WTC11 (cell line): ENCODE results near the gene MAGEA11. TPM values are rescaled to one million over a fixed set of nuclear protein-coding genes. Genes with fewer than 3 reads are reported as not detected.

Source experiments
- ATAC-seq: fragments of 200-7000 bp; cut with Tn5 transposase; 2 replicates; pipeline ENCODE4 v1.10.0; 2021; ENCODE audit warnings: mild to moderate bottlenecking, moderate library complexity
- CTCF ChIA-PET: fragments of 300-600 bp; sonication (Branson Sonifier 250); formaldehyde crosslinking; loops from one replicate; lab custom pipeline; 2021; ENCODE audit warnings: antibody characterized with exemption; lab: Charles Lee
- POLR2A ChIA-PET: fragments of 350-600 bp; sonication (Branson Sonifier 250); formaldehyde crosslinking; loops from one replicate; lab custom pipeline; 2021; ENCODE audit warnings: antibody characterized with exemption; lab: Charles Lee
- DNase-seq: peaks from one replicate; pipeline ENCODE4 v3.0.0; 2021; ENCODE audit warnings: low spot score
- H3K27ac Mint-ChIP-seq: 2 replicates; pipeline ENCODE4 v1.8.0; 2021; ENCODE audit warnings: mixed read lengths
- H3K27me3 Mint-ChIP-seq: 2 replicates; pipeline ENCODE4 v1.8.0; 2021; ENCODE audit warnings: low read depth, mild to moderate bottlenecking, moderate library complexity, mixed read lengths
- H3K36me3 Mint-ChIP-seq: 2 replicates; pipeline ENCODE4 v1.8.0; 2021; ENCODE audit warnings: mixed read lengths
- H3K4me1 Mint-ChIP-seq: 2 replicates; pipeline ENCODE4 v1.8.0; 2022; ENCODE audit warnings: mixed read lengths
- H3K4me3 Mint-ChIP-seq: 2 replicates; pipeline ENCODE4 v1.8.0; 2021; ENCODE audit warnings: mild to moderate bottlenecking, moderate library complexity, mixed read lengths
- H3K9me3 Mint-ChIP-seq: 2 replicates; pipeline ENCODE4 v1.8.0; 2021; ENCODE audit warnings: mixed read lengths
- ARID4B ChIP-seq: sonication (generic); formaldehyde crosslinking; IDR thresholded peaks from 2 replicates; pipeline ENCODE4 v1.8.0; 2023; ENCODE audit warnings: missing genetic modification reagents, mild to moderate bottlenecking, borderline replicate concordance
- CBFB ChIP-seq: sonication (generic); formaldehyde crosslinking; IDR thresholded peaks from 2 replicates; pipeline ENCODE4 v1.8.1; 2022; ENCODE audit warnings: mild to moderate bottlenecking, low read depth, missing genetic modification reagents
- EMX1 ChIP-seq: fragments of 250-450 bp; sonication (Bioruptor Pico); IDR thresholded peaks from 2 replicates; pipeline ENCODE4 v1.8.0; 2021; ENCODE audit warnings: mild to moderate bottlenecking
- FOXJ3 ChIP-seq: sonication (generic); formaldehyde crosslinking; IDR thresholded peaks from 2 replicates; pipeline ENCODE4 v1.9.0; 2021; ENCODE audit warnings: missing genetic modification reagents, mild to moderate bottlenecking, borderline replicate concordance
- FOXK1 ChIP-seq: sonication (generic); formaldehyde crosslinking; IDR thresholded peaks from 2 replicates; pipeline ENCODE4 v1.8.0; 2022; ENCODE audit warnings: mild to moderate bottlenecking, moderate library complexity, missing genetic modification reagents
- FOXP1 ChIP-seq: sonication (generic); formaldehyde crosslinking; IDR thresholded peaks from 2 replicates; pipeline ENCODE4 v1.8.0; 2022; ENCODE audit warnings: missing genetic modification reagents, mild to moderate bottlenecking, moderate library complexity, borderline replicate concordance
- GABPB1 ChIP-seq: sonication (generic); formaldehyde crosslinking; IDR thresholded peaks from 2 replicates; pipeline ENCODE4 v1.8.1; 2023; ENCODE audit warnings: mild to moderate bottlenecking, missing genetic modification reagents
- KAT7 ChIP-seq: sonication (generic); formaldehyde crosslinking; IDR thresholded peaks from 2 replicates; pipeline ENCODE4 v1.8.1; 2023; ENCODE audit warnings: missing genetic modification reagents, mild to moderate bottlenecking, borderline replicate concordance
- NFATC4 ChIP-seq: fragments of 250-450 bp; sonication (Bioruptor Pico); IDR thresholded peaks from 2 replicates; pipeline ENCODE4 v1.9.0; 2021; ENCODE audit warnings: mild to moderate bottlenecking
- NR1H2 ChIP-seq: sonication (generic); formaldehyde crosslinking; IDR thresholded peaks from 2 replicates; pipeline ENCODE4 v1.9.0; 2021; ENCODE audit warnings: mild to moderate bottlenecking, moderate library complexity, missing genetic modification reagents
- SP1 ChIP-seq: sonication (generic); formaldehyde crosslinking; conservative IDR thresholded peaks from 2 replicates; pipeline ENCODE4 v1.8.1; 2022; ENCODE audit warnings: missing genetic modification reagents
- TCF7 ChIP-seq: sonication (generic); formaldehyde crosslinking; IDR thresholded peaks from 2 replicates; pipeline ENCODE4 v1.8.0; 2022; ENCODE audit warnings: mild to moderate bottlenecking, low read depth, missing genetic modification reagents, moderate library complexity
- TEAD1 ChIP-seq: sonication (generic); formaldehyde crosslinking; IDR thresholded peaks from 2 replicates; pipeline ENCODE4 v1.8.0; 2022; ENCODE audit warnings: mild to moderate bottlenecking, missing genetic modification reagents
- ZBTB21 ChIP-seq: sonication (generic); formaldehyde crosslinking; IDR thresholded peaks from 2 replicates; pipeline ENCODE4 v1.8.1; 2023; ENCODE audit warnings: mild to moderate bottlenecking, missing genetic modification reagents, borderline replicate concordance
- ZNF281 ChIP-seq: sonication (generic); formaldehyde crosslinking; IDR thresholded peaks from 2 replicates; pipeline ENCODE4 v1.8.0; 2023; ENCODE audit warnings: mild to moderate bottlenecking, missing genetic modification reagents
- ZNF512 ChIP-seq: sonication (generic); formaldehyde crosslinking; IDR thresholded peaks from 2 replicates; pipeline ENCODE4 v1.8.1; 2022; ENCODE audit warnings: missing genetic modification reagents, borderline replicate concordance
- total RNA-seq: library from RNA; stranded (reverse); gene quantifications from 3 replicates; pipeline ENCODE4 v1.2.3, GENCODE V29; 2021
- TF ChIP-seq, protein P1 (sequence below): fragments of 200-600 bp; IDR thresholded peaks from 2 replicates; pipeline ENCODE4 v1.8.0; 2022; ENCODE audit warnings: antibody characterized with exemption

MAGEA11 gene
- total RNA-seq, 1 experiment from 2014 or later = not detected

GRCh38 chrX:149681182-149681581 is 30.7 kb upstream of the MAGEA11 start:
- Mint-ChIP-seq H3K4me1 (peaks cover 33% of the 10 kb centered on the region), H3K9me3 (peaks cover 4% of the 10 kb centered on the region), H3K27me3 (peaks cover 23% of the 10 kb centered on the region), H3K4me3 (no peak overlapping the region), H3K36me3 (0 out of 2 replicates have a peak, but pooled peaks cover 4% of the 10 kb centered on the region), H3K27ac (no peak overlapping the region)
- DNase-seq (no peak), ATAC-seq (no peak)
- POLR2A ChIA-PET = no interaction called here
- no peak for TF ChIP-seq FOXK1 (CRISPR knock-in tag)
- no peak for TF ChIP-seq GABPB1 (CRISPR knock-in tag)
- no peak for TF ChIP-seq NR1H2
- no peak for TF ChIP-seq SP1 (CRISPR knock-in tag)
- TF ChIP-seq TEAD1 (CRISPR knock-in tag) = no peak
- no peak for TF ChIP-seq ARID4B (CRISPR knock-in tag)
- no peak for TF ChIP-seq TCF7 (CRISPR knock-in tag)
- TF ChIP-seq EMX1 (CRISPR knock-in tag) = no peak
- no peak for TF ChIP-seq KAT7 (CRISPR knock-in tag)
- no peak for TF ChIP-seq FOXP1
- no peak for TF ChIP-seq FOXJ3 (CRISPR knock-in tag)
- TF ChIP-seq, protein P1, sequence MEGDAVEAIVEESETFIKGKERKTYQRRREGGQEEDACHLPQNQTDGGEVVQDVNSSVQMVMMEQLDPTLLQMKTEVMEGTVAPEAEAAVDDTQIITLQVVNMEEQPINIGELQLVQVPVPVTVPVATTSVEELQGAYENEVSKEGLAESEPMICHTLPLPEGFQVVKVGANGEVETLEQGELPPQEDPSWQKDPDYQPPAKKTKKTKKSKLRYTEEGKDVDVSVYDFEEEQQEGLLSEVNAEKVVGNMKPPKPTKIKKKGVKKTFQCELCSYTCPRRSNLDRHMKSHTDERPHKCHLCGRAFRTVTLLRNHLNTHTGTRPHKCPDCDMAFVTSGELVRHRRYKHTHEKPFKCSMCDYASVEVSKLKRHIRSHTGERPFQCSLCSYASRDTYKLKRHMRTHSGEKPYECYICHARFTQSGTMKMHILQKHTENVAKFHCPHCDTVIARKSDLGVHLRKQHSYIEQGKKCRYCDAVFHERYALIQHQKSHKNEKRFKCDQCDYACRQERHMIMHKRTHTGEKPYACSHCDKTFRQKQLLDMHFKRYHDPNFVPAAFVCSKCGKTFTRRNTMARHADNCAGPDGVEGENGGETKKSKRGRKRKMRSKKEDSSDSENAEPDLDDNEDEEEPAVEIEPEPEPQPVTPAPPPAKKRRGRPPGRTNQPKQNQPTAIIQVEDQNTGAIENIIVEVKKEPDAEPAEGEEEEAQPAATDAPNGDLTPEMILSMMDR = no peak
- no peak for TF ChIP-seq NFATC4 (CRISPR knock-in tag)
- no peak for TF ChIP-seq ZNF281
- TF ChIP-seq ZBTB21 (CRISPR knock-in tag) = no peak
- TF ChIP-seq CBFB (CRISPR knock-in tag) = no peak
- TF ChIP-seq ZNF512 (CRISPR knock-in tag) = no peak
- CTCF ChIA-PET = no interaction called here
